ENCODE measurements around the gene TPCN1. TPM values are rescaled to one million over a fixed set of nuclear protein-coding genes. Genes with fewer than 3 reads are reported as not detected.

The TPCN1 gene
- total and polyA plus RNA-seq, 2 experiments from 2014 or later = 16.9 to 32.1 TPM

- H3K9me3 ChIP-seq (ENCODE audit: low read depth) = no peaks in the 10 kb centered on the region
- H4K20me1 ChIP-seq (ENCODE audit: insufficient read depth, poor library complexity, severe bottlenecking) = no peaks in the 10 kb centered on the region
- H2AFZ ChIP-seq = no peak overlapping the region
- H3K4me3 ChIP-seq = no peak overlapping the region
- no peaks in the 10 kb centered on the region for H3K27me3 ChIP-seq
- no peak overlapping the region for H3K4me2 ChIP-seq
- H3K27ac ChIP-seq = no peak overlapping the region
- 94% methylated on average over 5 of the region's 5 CpGs for WGBS (ENCODE audit: low lambda C conversion rate, missing lambda C conversion rate)
- no peaks in the 10 kb centered on the region for H3K9me2 ChIP-seq (replicated peaks; ENCODE audit: insufficient read depth)
- TF ChIP-seq EZH2 (IDR thresholded peaks at IDR 0.05; ENCODE audit: borderline replicate concordance) (no peak), CTCF (IDR thresholded peaks at IDR 0.05; ENCODE audit: poor library complexity) (no peak), EZH2phosphoT487 (IDR thresholded peaks at IDR 0.05; ENCODE audit: low read depth, severe bottlenecking, unreplicated experiment) (no peak)
- DNase-seq (ENCODE audit: low spot score) = no peak
- no peaks in the 10 kb centered on the region for H3K36me3 ChIP-seq (replicated peaks; ENCODE audit: insufficient read depth, low read depth)
- H3K79me2 ChIP-seq = no peaks in the 10 kb centered on the region
- no peaks in the 10 kb centered on the region for H3K4me1 ChIP-seq (ENCODE audit: insufficient read depth)
These were observed 32.4 kb downstream of the TPCN1 start for GRCh38 chr12:113253532-113254285.

- no peak for TF ChIP-seq EZH2 (IDR thresholded peaks at IDR 0.05; ENCODE audit: borderline replicate concordance)
- TF ChIP-seq EZH2phosphoT487 (IDR thresholded peaks at IDR 0.05; ENCODE audit: low read depth, severe bottlenecking, unreplicated experiment) = no peak
- TF ChIP-seq CTCF (IDR thresholded peaks at IDR 0.05; ENCODE audit: poor library complexity) = no peak
- no peak for DNase-seq (ENCODE audit: low spot score)
- Histone ChIP-seq H3K4me2 (no peak overlapping the region), H3K36me3 (replicated peaks; ENCODE audit: insufficient read depth, low read depth) (no peaks in the 10 kb centered on the region), H3K9me3 (ENCODE audit: low read depth) (no peaks in the 10 kb centered on the region), H3K4me1 (ENCODE audit: insufficient read depth) (peaks cover 1% of the 10 kb centered on the region), H4K20me1 (ENCODE audit: insufficient read depth, poor library complexity, severe bottlenecking) (no peaks in the 10 kb centered on the region), H3K79me2 (no peaks in the 10 kb centered on the region), H3K27ac (no peak overlapping the region), H3K27me3 (no peaks in the 10 kb centered on the region), H3K4me3 (no peak overlapping the region), H3K9me2 (replicated peaks; ENCODE audit: insufficient read depth) (no peaks in the 10 kb centered on the region), H2AFZ (no peak overlapping the region)
- WGBS (ENCODE audit: low lambda C conversion rate, missing lambda C conversion rate) = 95% methylated on average over 4 of the region's 4 CpGs
These were observed 33.0 kb downstream of the TPCN1 start for GRCh38 chr12:113254298-113254697.

- H3K9me2 ChIP-seq (replicated peaks; ENCODE audit: insufficient read depth) = no peaks in the 10 kb centered on the region
- no peaks in the 10 kb centered on the region for H4K20me1 ChIP-seq (ENCODE audit: insufficient read depth, poor library complexity, severe bottlenecking)
- peaks cover 7% of the 10 kb centered on the region for H3K4me1 ChIP-seq (ENCODE audit: insufficient read depth)
- TF ChIP-seq EZH2phosphoT487 (IDR thresholded peaks at IDR 0.05; ENCODE audit: low read depth, severe bottlenecking, unreplicated experiment) (no peak), EZH2 (IDR thresholded peaks at IDR 0.05; ENCODE audit: borderline replicate concordance) (no peak), CTCF (IDR thresholded peaks at IDR 0.05; ENCODE audit: poor library complexity) (no peak)
- no peaks in the 10 kb centered on the region for H3K27me3 ChIP-seq
- no peak overlapping the region for H3K4me2 ChIP-seq
- no peaks in the 10 kb centered on the region for H3K9me3 ChIP-seq (ENCODE audit: low read depth)
- no peaks in the 10 kb centered on the region for H3K36me3 ChIP-seq (replicated peaks; ENCODE audit: insufficient read depth, low read depth)
- no peaks in the 10 kb centered on the region for H3K79me2 ChIP-seq
- no peak overlapping the region for H3K27ac ChIP-seq
- no peak overlapping the region for H2AFZ ChIP-seq
- DNase-seq (ENCODE audit: low spot score) = no peak
- no peak overlapping the region for H3K4me3 ChIP-seq
These were observed 36.3 kb downstream of the TPCN1 start for GRCh38 chr12:113257564-113257963.

All from hepatocyte (in vitro differentiated cells).